CD4-positive, alpha-beta T cell treated with Interleukin-12 subunit alpha and Interleukin-12 subunit beta, for 1 hour (primary cell): Measurements from ENCODE around the gene GSTA1.
A peak's percentile ranks its signal among the peaks of the same experiment; 100 is the strongest.
"Not testable (repeated sequence)": the region's sequence is repeated elsewhere in the genome, so short reads cannot be mapped to it uniquely, and the experiment has no call there.

Experiments used
- DNase-seq: peaks from one replicate; pipeline ENCODE4 v3.0.0-alpha.2; 2020

GSTA1 gene

DNA sequence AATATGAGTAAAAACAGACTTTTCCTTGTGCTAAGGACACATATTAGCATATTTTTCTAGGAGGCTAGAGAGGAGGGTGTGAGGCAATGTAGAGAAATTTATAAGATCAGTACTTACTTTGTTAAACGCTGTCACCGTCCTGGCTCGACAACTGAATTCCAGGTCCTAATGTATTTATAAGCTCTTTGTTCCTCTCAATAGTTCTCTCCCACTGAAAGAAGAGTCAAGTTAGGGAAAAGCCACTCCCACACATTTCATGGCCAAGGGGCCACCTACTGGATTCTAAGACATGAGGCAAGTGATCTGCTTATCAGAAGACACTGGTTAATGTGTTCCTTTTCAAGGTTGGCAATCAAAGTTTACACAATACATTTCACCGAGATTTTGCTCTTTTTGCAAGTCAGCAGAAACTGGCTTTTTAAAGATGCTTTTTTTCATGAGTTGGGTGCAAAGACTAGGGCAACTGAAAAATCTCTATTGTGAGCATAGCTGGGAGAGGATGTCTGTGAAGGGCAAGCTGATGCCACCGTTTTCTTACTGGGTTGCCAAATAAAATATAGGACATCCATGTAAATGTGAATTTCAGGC lies at the start of gene GSTA1:
Gene GSTA1 (minus strand): TSS at position 149 of the 588 bp plus-strand sequence. CDS start 4,549 bp downstream, outside the sequence.
- DNase-seq = not testable (repeated sequence)

DNA sequence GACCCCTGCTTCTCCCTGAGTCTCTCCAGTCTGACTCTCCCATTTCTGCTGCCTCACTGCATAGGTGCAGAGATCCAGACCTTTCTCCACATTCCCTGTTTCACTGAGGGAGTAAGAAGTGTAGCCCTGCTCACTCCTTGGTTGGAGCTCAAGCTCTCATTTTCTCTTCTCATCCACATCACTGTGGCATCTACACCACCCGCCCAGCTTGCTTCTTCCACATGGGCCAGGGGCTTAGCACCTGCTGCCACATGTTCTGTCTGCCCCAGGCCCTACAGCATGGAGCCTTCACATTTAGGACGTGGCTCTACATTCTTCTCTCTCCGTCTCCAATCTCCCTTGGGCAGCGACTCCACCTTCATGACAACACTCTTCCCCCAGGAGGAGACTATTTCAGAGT lies 45.5 kb upstream of the GSTA1 start:
- DNase-seq = no peak

DNA sequence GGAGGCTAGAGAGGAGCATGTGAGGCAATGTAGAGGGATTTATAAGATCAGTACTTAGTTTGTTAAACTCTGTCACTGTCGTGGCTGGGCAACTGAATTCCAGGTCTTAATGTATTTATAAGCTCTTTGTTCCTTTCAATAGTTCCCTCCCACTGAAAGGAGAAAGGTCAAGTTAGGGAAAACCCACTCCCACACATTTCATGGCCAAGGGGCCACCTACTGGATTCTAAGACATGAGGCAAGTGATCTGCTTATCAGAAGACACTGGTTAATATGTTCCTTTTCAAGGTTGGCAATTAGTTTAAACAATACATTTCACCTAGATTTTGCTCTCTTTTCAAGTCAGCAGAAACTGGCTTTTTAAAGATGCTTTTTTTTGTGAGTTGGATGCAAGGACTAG lies 42.4 kb upstream of the GSTA1 start:
- no peak for DNase-seq

DNA sequence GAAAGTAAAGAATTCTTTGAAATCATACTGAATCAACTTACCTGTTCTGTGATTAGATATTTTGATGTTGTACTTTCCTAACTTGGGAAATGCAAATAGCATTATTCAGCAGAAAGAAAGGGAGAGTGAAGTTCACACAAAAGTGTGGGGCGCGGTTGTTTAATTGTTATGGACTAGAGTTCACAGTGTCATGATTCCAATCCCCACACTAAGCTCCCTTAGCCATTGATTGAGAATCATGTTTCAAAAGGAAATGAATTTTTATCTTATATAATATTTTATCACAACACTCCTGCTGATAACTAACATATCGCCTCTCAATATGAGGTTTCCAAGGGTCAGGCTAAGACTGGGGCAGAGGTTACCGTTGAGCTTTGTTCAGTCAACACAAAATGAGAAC lies 40.0 kb upstream of the GSTA1 start:
- DNase-seq = no peak

DNA sequence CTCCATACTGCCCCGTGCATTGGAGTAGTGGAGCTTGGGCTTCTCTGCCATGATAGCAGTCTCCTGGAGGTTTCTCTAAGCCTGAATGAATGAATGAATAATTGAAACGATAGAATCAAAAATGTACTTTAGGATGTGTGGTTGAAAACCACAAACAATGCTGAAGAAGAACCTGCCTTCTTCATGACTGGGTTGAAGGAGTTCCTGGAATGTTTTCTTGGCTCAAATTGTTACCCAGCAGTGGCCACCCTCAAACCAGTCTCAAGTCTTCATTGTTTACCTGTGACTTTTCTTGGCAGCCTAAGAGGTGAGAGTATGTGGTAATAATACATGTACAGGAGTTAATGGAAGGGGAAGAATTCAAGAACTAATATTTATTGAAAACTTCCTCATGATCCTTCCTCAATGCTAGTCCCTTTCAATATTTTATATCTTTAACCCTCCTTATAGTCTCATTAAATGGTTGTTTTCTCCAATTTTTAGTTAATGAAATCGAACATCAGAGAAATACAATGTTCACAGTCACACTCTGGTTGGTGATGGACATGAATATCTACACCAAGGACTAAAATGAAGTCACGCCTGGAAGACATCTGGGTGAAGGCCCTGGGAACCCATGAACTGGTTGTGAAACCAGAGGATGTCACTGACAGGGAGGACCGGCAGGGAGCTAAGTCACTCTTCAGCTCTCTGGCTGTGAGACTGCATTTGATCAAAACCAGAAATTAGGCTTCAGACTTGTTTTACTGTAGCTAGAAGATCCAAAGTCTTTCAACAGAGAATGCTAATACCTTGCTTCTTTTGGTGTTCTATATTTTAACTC lies 37.4 kb upstream of the GSTA1 start, which contains the start of gene GSTA5:
Gene GSTA5 (minus strand): TSS at position 51 of the 823 bp plus-strand sequence.
- DNase-seq = no peak

DNA sequence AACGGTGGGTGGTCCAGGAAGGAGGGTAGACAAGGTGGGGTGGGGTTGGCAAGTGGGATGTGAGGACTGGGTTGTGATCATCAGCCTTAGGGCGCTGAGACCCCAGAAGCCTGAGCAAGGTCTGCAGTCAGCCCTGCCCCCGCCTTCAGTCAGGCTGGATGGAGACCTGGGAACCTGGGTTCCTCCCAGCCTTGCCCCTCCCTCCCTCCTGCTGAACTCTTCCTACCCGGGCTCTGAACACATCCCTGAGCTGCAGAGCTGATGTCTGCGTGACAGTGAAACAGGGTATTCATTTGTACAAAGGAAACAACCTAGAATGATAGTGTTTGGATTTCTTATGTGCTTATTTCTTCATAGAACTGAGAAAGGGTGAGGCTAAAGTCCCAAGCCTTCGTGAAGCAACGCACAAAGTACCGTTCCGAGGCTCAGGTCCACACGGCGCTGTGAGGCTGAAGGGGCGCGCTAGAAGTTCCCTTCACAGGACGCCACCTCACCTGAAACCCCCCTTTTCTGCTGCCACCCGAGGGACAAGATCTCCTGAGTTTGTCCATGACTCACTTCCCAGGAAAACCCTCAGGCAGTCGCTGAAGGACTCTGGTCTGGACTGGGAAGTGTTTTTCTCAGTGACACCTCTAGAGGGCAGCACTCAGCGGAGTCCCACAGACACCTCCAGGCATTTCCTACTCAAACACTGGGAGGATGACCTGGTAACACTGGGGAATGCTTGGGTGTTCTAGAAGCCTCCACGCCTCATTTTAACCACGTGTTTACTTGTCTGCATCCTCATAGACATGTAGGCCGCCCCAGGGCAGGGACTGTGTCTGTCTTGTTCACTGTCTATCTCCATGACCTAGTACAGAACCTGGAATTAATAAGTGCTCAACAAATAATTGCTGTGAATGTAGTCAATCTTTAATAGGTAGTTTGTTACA lies 35.8 kb upstream of the GSTA1 start:
- peak; percentile 55 for DNase-seq

DNA sequence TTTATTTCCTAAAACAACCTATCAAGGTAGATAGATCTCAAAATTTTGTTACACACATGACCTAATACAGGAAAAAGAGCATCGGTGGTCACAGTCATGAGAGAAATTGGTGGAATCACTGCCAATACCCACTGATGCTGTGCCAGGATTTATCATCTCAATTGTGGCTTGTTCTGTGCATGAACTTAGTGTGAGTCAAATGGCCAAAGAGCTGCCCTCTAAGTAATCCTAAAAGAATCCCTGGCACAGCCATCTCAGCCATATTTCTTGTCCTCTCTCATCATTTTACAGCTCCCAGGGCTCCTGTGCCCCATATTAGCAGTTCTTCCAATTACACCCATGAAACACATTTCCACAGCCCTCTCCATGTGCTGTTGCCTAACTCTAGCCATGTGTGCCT lies 30.9 kb upstream of the GSTA1 start:
- DNase-seq = no peak

DNA sequence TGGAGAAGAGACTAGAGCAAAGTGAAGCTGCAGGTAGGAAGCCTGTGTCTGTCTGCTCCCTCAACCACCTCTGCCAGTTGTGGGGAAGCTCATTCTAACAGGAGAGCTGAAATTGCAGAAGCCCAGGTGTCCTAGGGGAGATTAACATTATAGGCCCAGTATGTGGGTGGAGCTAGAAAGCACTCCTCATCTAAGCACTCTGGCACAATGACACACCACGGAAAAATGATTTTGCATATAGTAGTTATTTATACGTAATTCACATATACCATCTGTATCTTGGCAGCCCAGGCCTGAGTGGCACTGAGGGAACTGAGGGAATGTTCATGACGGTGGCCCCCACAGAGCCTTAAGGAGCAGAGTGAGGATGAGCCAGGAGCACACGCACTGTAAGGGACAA lies 27.3 kb upstream of the GSTA1 start:
- not testable (repeated sequence) for DNase-seq

DNA sequence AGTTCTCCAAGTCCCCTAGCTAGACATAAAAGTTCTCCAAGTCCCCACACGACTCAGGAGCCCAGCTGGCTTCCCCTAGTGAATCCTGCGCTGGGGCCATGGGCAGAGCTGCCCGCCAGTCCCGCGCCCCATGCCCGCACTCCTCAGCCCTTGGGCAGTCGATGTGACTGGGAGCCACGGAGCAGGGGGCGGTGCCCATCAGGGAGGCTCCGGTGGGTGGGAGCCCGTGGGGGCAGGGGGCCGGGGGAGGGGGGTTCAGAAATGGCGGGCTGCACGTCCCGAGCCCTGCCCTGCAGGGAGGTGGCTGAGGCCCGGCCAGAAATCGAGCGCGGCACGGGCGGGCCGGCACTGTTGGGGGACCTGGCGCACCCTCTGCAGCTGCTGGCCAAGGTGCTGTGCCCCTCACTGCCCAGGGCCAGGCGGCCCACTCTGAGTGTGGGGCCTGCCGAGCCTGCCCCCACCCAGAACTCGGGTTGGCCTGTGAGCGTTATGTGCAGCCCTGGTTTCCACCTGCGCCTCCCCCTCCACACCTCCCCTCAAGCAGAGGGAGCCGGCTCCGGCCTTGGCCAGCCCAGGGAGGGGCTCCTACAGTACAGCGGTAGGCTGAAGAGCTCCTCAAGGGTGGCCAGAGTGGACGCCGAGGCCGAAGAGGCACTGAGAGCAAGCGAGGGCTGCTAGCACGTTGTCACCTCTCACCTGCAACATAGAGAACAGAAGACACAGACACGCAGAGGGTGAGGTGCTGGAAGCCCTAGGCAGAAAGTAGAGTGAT lies 25.6 kb upstream of the GSTA1 start:
- no peak for DNase-seq

DNA sequence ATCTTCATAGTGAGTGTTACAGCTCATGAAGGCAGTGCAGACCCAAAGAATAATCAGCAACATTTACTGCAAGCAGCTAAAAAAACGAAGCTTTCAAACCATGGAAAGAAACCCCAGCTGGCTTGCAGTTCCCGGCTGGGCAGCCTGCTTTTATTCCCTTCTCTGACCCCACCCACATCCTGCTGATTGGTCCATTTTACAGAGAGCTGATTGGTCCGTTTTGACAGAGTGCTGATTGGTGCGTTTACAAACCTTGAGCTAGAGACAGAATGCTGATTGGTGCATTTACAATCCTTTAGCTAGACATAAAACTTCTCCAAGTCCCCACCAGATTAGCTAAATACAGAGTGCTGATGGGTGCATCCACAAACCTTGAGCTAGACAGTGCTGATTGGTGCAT lies 25.0 kb upstream of the GSTA1 start:
- DNase-seq = not testable (repeated sequence)

DNA sequence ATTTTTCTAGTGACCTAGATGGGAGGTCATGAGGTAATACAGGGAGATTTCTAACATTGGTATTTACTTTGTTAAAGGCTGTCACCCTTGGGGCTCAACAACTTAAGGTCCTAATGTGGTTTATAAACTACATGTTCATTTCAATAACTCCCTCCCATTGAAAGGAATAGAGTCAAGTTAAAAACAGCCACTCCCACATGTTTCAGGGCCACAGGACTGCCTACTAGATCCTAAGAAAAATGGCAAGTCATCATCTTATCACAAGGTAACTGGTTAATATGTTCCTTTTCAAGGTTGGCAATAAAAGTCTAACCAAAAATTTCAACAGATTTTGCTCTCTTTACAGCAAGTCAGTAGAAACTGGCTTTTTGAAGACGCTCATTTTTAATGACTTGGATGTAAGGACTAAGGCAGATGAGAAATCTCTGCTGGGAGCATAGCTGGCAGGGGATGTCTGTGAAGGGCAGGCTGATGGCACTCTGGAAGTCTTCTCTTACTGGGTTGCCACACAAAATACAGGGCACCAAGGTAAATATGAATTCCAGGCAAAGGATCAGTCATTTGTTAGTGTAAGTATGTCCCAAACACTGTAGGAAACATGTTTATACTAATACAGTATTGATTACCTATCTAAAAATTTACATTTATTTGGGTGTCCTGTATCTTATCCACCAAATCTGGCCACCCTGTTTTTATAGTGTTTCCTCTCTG lies 23.6 kb upstream of the GSTA1 start:
- DNase-seq = not testable (repeated sequence)

DNA sequence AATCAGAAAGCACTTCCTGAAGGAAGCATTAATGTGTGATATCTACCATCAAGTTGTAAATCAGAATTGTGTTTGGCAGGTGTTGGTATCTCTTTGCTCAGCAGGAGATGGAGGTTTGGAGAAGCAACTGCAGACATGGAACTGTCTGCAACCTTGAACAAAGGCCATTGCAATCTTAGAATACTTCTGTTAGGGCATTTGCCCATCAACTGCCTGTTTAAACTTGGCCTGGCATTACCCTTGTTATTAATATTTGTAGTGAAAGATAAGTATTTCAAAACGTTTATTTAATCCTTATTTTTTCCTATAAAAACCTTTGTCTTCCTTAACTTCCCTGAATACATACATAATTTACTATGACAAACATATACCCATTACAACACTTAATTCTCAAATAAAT lies 22.9 kb upstream of the GSTA1 start:
- DNase-seq = no peak

DNA sequence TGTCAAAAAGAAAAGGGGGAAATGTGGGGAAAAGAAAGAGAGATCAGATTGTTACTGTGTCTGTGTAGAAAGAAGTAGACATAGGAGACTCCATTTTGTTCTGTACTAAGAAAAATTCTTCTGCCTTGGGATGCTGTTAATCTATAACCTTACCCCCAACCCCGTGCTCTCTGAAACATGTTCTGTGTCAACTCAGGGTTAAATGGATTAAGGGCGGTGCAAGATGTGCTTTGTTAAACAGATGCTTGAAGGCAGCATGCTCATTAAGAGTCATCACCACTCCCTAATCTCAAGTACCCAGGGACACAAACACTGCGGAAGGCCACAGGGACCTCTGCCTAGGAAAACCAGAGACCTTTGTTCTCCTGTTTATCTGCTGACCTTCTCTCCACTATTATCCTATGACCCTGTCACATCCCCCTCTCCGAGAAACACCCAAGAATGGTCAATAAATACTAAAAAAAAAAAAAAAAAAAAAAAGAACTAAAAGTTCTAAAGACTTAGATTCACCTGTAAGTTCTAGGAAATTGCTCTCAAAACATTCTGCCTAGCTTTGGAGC lies 22.4 kb upstream of the GSTA1 start:
- not testable (repeated sequence) for DNase-seq

DNA sequence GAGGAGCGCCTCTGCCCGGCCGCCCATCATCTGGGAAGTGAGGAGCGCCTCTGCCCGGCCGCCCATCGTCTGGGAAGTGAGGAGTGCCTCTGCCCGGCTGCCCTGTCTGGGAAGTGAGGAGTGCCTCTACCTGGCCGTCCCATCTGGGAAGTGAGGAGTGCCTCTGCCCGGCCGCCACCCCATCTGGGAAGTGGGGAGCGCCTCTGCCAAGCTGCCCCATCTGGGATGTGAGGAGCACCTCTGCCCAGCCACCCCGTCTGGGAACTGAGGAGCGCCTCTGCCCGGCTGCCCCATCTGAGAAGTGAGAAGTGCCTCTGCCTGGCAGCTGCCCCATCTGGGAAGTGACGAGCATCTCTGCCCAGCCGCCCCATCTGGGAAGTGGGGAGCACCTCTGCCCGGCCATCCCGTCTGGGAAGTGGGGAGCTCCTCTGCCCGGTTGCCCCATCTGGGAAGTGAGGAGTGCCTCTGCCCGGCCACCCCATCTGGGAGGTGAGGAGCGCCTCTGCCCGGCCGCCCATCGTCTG lies 21.7 kb upstream of the GSTA1 start:
- DNase-seq = not testable (repeated sequence)

DNA sequence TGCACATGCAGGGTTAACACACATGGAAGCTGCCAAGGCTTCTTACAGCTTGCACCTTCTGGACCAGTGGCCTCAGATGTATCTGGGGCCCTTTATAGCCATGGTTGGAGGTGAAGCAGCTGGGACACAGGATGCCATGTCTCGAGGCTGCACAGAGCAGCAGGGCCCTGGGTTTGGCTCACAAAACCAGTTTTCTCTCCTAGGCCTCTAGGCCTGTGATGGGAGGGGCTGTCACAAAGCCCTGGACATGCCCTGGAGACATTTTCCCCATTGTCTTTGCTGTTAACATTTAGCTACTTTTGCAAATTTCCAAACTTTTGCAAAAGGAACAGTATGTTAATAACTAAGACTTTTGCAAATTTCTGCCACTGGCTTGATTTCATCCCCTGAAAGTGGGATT lies 18.2 kb upstream of the GSTA1 start:
- DNase-seq = no peak

DNA sequence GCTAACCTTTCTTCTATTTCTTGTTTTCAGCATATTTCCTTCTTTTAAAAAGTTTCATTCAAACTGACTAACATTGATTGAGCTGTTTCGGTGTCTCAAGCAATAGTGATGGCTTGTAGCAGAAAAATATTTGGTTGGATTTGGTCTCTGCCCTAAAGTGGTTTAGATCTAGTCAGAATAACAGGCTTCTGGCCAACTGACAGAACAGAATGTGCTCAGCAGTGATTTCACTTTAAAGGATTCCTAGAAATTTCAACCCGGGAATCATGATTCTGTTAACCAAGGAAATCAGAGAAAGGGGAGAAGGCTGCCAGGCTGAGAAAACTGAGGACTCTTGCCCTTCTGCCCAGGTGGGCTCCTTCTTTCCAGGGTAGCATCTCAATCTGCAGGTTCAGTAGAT lies 16.6 kb upstream of the GSTA1 start:
- no peak for DNase-seq

DNA sequence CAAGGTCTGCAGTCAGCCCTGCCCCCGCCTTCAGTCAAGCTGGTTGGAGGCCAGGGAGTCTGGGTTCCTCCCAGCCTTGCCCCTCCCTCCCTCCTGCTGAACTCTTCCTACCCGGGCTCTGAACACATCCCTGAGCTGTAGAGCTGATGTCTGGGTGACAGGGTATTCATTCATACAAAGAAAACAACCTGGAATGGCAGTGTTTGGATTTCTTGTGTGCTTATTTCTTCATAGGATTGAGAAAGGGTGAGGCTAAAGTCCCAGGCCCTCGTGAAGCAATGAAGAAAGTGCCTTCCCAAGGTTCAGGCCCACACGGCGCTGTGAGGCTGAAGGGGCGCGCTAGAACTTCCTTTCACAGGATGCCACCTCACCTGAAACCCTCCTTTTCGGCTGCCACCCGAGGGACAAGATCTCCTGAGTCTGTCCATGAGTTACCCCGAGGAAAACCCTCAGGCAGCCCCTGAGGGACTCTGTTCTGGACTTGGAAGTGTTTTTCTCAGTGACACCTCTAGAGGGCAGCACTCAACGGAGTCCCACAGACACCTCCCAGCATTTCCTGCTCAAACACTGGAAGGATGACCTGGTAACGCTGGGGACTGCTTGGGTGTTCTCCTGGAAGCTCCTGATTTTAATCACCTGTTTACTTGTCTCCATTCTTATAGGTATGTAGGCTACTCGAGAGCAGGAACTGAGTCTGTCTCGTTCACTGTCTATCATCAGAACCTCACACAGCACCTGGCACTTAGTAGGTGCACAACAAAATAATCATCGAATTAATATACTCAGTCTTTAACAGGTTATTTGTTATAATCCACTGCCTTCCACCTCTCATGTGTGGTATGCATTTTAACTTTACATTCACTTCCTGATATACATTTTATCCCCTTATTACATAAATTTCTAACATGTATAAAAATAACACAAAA lies 11.8 kb upstream of the GSTA1 start:
- peak; percentile 47 for DNase-seq

DNA sequence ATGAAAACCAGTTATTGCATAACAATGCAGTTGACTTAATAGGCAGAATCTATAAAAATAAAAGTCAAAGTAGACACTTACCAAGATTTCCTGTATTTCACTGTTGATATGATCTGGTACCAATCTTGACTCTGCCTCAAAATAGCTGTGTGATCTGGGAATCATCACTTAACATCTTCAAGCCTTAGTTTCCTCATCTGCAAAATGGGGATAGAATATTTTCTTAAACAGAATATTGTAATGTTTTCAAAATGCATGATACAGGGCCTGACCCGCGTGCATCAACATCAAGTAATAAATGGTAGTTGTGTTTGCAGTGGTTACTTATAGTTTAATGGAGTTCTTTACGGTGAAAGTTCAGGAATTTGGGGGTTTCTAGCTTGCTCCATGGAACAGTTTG lies 10.9 kb upstream of the GSTA1 start:
- DNase-seq = not testable (repeated sequence)

DNA sequence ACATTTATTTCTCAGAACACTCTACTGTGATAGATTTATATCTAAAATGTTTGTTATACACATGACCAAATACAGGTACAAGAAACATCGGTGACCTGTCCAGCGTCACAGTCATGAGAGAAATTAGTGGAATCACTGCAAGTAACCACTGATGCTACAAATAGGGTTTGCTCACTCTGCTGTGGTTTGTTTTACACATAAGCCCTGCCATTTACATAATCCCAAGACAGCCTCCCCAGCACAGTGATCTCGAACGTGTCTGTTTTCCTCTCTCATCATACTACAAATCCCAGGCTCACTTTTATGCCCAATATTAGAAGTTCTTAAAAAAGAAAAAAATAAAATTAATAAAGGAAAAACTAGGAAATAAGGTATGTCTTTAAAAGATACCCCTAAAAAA lies 6.2 kb upstream of the GSTA1 start:
- DNase-seq = not testable (repeated sequence)

DNA sequence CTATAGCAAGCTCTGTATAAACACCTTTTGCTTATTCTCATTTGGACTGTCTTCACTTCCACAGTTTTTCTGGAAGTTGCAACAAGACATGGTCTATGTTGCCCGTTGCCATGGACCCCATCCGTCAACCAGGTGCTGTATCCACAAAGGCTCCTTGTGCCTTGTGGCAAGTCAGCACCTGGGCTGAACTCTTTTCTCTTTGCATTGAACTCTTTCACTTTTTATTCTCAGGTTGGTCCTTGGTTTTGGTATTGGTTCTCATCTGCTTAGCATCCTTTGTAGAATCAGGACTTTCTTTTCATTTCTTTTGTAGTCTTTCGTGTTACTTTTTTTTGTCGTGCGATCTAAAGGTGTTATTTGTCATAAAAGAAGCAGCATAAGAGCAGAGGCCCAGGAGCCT lies 5.0 kb upstream of the GSTA1 start:
- no peak for DNase-seq
